ENCODE data around the gene NCK1.

The NCK1 gene

GRCh38 chr3:136861890-136862616 is at the start of gene NCK1:
NCK1 (plus strand) TSS chr3:136862208; CDS start chr3:136928002, 65,794 bp downstream.
- FAIRE-seq = peak; percentile 56

- no peak for FAIRE-seq
Observed at GRCh38 chr3:136817448-136817847, 44.6 kb upstream of the NCK1 start.

- FAIRE-seq = no peak
Observed at GRCh38 chr3:136818191-136818768, 43.7 kb upstream of the NCK1 start.

- FAIRE-seq = no peak
Observed at GRCh38 chr3:136818769-136819391, 43.1 kb upstream of the NCK1 start, which contains the start of gene SLC35G2. SLC35G2 (plus strand) TSS chr3:136819126; CDS start chr3:136854461, 35,335 bp downstream.

GRCh38 chr3:136819392-136819730 is 42.6 kb upstream of the NCK1 start:
- FAIRE-seq = no peak

GRCh38 chr3:136819731-136820679 is 42.0 kb upstream of the NCK1 start:
- FAIRE-seq = no peak

GRCh38 chr3:136831461-136831860 is 30.5 kb upstream of the NCK1 start:
- no peak for FAIRE-seq

- no peak for FAIRE-seq
Observed at GRCh38 chr3:136835089-136835812, 26.8 kb upstream of the NCK1 start.

GRCh38 chr3:136835813-136836510 is 26.0 kb upstream of the NCK1 start:
- no peak for FAIRE-seq

GRCh38 chr3:136836511-136837156 is 25.4 kb upstream of the NCK1 start:
- no peak for FAIRE-seq

GRCh38 chr3:136838641-136839555 is 23.1 kb upstream of the NCK1 start:
- FAIRE-seq = no peak

- FAIRE-seq = no peak
Observed at GRCh38 chr3:136839556-136839931, 22.5 kb upstream of the NCK1 start.

GRCh38 chr3:136840252-136840651 is 21.8 kb upstream of the NCK1 start:
- FAIRE-seq = no peak

- FAIRE-seq = no peak
Observed at GRCh38 chr3:136842294-136842693, 19.7 kb upstream of the NCK1 start.

- no peak for FAIRE-seq
Observed at GRCh38 chr3:136844724-136845123, 17.3 kb upstream of the NCK1 start.

GRCh38 chr3:136852180-136852579 is 9.8 kb upstream of the NCK1 start:
- FAIRE-seq = no peak

- FAIRE-seq = no peak
Observed at GRCh38 chr3:136856665-136857064, 5.3 kb upstream of the NCK1 start.

GRCh38 chr3:136858381-136858780 is 3.6 kb upstream of the NCK1 start:
- FAIRE-seq = no peak

- no peak for FAIRE-seq
Observed at GRCh38 chr3:136860541-136860940, 1.5 kb upstream of the NCK1 start.
